NCI-H69 (cell line): ENCODE data around the gene CXCR2.
"Not testable (repeated sequence)": the region's sequence is repeated elsewhere in the genome, so short reads cannot be mapped to it uniquely, and the experiment has no call there.

Experiments used
- DNase-seq: peaks from one replicate; lab custom pipeline; 2025; lab: John Stamatoyannopoulos, UW

The CXCR2 gene

GRCh38 chr2:218125626-218126080, at the start of gene CXCR2:
Gene CXCR2, plus strand, starts transcription at chr2:218126028. Its CDS starts 8,774 bp downstream, at chr2:218134802.
- DNase-seq, result no peak

DNA sequence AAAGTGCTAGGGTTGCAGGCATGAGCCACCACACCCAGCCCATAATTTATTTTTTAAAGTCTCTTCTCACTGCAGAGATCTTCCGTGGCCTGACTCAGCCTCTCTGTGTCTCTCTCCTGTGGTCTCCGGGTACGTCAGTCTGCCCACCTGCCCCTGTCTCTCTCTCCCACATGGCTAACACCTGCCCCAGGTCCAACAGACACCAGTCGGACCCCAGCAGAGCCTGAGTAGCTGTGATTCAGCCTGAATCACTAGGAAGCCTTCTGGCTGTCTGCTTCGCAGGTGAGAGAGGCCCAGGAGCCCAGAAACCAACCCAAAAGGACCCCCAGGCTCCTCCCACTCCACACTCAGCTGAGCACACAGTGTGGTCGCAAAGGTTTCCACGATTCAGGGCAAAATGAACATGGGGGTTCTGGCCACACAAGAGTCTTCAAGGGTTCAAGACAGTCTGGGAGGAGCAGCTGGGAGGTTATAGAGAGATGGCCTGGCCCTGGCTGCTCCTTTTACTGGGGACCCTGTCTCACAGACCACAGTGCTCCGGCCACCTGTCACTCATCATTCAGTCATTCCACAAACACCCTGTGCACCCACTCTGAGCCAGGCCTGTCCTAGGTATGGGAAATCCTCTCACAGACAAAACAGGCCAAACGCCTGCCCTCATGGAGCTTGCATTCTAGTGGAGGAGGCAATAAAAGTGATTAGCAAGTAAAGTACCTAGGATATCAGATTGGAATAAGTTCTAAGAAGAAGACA, 48.2 kb upstream of the CXCR2 start:
- DNase-seq, result no peak

DNA sequence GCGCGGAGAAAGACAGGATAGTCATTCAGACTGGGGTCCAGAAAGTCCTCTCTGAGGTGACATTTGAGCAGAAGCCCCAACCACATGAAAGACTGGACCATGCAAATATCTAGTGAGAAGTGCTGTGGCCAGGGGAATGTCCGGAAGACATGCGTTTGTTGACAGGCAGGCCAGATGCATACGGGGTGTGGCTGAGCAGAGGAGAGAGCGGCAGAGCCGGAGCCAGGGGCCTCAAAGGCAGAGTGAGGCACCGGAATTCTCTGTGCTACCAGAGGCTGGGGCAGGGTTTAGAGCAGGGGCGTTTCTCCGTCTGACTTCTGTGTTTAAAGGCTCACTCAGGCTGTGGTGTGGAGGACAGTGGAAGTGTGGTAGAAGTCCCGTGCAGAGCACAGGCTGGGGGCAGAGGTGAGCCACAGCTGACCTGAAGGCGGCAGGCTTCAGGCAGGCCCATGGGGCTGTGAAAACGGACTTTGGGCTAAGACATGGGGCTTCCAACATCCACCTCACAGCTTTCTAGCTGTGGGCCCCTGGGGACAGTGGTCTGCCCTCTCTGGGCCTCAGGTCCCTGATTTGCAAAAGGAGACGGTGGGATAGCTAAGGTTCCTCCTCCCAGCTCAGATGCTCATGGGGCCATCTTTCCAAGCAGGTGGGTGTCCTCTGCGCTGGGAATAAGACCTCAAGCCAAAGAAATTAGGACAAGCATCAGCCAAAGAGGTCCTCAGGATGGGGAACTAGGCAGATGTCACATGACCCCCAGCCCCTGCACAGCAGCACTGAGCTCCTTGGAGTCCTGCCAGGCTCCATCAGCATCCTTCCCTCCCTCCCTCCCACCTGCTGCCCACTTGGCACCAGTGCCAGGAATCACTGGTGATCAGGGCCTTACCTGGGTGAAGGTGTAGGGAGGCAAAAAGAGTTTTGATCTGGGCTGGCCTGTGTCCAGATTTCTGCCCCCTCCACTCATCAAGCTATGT, 45.6 kb upstream of the CXCR2 start:
- peak; percentile 1 for DNase-seq

GRCh38 chr2:218081063-218081462, 44.8 kb upstream of the CXCR2 start:
- DNase-seq, result no peak

DNA sequence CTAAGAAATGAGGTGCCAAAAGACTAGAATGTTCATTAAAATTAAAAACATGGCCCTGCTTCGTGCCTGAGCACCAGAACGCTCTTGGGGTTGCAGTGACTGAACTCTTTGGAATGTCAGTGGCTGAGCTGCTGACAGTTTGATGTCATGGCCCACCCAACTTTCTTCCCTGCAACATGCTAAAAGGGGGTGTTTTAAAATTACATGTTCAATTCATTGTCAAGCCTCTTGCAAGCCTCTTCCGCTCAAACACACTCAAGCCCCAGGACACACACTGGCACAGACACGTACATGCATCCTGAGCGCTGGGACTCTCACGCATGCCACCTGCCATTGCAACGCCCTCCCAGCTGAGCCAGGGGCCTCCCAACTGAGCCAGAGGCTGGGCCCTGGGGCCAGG, 44.1 kb upstream of the CXCR2 start:
- DNase-seq, result no peak

- DNase-seq, result peak; percentile 1
Observed at GRCh38 chr2:218082586-218083351, 43.1 kb upstream of the CXCR2 start.

DNA sequence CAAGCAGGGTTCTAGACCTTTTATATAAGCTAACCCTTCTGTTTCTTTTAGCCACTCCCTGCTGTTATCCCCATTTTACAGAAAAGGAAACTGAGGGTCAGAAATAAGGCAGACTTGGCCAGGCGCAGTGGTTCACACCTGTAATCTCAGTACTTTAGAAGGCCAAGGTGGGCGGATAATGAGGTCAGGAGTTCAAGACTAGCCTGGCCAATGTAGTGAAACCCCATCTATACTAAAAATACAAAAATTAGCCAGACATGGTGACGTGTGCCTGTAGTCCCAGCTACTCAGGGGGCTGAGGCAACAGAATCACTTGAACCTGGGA, 42.5 kb upstream of the CXCR2 start:
- no peak for DNase-seq

DNA sequence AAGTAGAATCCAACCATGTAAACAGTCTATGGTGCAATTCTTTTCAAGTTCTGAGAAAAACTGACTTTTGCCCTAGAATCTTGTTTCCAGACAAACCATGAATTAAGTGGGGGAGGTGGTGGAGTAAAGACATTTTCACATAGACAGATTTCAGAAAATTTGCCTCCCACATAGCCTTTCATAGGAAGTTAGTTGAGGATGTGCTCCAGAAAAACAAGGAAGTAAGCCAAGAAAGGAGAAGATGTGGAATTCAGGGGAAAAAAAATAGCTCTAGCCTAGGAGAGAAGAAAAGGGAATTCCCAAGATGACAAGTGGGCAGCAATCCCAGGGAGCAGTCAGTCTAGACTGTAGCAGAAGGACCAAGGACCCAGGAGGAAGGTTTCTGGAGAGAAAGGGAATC, 39.4 kb upstream of the CXCR2 start:
- DNase-seq, result no peak

DNA sequence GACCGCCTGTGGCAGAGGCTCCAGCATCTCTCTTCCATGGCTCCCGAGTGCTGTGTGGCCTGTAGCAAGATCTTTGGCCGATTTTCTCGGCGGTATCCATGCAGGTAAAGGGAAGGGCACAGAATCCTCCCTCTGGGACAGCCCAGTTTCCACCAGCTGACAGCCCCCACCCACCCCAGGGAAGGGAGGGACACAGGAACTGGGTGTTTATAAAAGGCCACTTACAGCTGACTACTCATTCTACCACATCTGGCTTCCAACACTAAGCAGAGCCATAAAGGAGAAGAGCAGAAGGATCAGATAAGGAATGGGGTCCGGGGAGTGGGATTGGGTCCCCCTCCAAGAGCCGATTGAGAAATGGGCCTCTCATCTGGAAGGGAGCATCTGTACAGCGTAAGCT, 36.6 kb upstream of the CXCR2 start:
- DNase-seq, result no peak

DNA sequence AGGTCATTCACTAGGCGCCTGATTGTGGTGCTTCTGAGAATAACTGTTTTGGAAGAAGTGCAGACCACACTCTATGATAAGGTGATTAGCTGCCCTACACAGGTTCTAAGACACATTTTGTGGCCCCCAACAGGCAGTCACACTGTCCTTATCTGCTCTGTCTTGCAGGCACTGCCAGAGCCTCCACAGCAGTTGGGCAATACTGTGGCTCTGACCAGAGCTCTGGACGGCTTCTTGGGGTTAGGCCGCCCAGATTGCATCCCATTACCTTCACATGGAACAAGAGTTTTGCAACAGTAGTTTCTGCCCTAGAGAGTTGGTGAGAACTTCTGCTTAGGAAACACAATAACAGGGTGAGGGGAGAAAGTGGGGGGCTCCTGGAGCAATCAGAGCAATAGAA, 34.1 kb upstream of the CXCR2 start:
- no peak for DNase-seq

- no peak for DNase-seq
Observed at GRCh38 chr2:218093879-218094278, 31.9 kb upstream of the CXCR2 start.

DNA sequence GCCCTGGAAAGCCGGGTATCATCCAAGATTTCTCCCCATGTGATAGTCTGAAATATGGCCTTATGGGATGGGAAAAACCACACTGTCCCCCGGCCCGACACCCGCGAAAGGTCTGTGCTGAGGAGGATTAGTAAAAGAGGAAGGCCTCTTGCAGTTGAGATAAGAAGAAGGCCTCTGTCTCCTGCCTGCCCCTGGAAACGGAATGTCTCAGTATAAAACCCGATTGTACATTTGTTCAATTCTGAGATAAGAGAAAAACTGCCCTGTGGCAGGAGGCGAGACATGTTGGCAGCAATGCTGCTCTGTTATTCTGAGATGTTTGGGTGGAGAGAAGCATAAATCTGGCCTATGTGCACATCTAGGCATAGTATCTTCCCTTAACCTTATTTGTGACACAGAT, 30.0 kb upstream of the CXCR2 start:
- DNase-seq, result no peak

- DNase-seq, result no peak
Observed at GRCh38 chr2:218097975-218098374, 27.9 kb upstream of the CXCR2 start.

GRCh38 chr2:218108834-218109233, 17.0 kb upstream of the CXCR2 start:
- DNase-seq, result not testable (repeated sequence)

DNA sequence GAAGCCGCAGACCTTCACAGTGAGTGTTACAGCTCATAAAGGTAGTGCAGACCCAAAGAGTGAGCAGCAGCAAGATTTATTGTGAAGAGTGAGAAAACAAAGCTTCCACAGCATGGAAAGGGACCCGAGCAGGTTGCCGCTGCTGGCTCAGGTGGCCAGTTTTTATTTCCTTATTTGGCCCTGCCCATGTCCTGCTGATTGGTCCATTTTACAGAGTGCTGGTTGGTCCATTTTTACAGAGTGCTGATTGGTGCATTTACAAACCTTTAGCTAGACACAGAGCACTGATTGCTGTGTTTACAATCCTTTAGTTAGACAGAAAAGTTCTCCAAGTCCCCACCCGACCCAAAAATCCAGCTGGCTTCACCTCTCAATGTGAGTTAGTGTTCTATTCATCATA, 4.0 kb upstream of the CXCR2 start:
- not testable (repeated sequence) for DNase-seq

DNA sequence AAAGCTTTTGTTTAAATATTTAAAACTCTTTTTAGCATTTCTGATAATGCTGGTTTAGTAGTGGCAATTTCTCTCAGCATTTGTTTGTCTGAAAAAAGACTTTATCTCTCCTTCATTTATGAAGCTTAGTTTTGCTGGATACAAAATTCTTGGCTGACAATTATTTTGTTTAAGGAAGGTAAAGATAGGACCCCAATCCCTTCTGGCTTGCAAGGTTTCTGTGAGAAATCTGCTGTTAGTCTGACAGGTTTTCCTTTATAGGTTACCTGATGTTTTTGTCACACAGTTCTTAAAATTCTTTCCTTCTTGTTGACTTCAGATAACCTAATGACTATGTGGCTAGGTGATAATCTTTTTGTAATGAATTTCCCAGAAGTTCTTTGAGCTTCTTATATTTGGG, 3.5 kb upstream of the CXCR2 start:
- not testable (repeated sequence) for DNase-seq

GRCh38 chr2:218123986-218124385, 1.8 kb upstream of the CXCR2 start:
- DNase-seq, result no peak

DNA sequence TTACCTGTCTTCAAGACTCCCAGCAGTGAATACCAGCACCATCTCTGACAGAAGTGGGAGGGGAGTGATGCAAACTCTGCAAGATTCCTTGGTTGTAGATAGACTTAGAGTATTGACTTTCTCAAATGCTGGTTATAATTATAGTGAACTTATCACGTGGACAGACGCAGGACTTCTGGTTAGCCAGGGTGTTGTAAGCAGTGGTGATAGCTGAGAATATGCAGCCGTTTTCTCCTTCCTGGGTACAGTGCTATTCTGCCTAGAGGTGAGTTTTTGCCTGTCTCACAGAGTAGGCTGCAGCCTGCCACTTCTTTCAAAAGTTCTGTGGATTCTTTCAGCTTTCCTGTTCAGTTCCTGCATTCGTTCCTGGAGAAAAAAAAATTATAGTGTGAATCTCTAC, 733 bp upstream of the CXCR2 start:
- no peak for DNase-seq

GRCh38 chr2:218127929-218128455, 2.2 kb downstream of the CXCR2 start:
- DNase-seq, result no peak

GRCh38 chr2:218128781-218129457, 3.1 kb downstream of the CXCR2 start:
- DNase-seq, result no peak

- no peak for DNase-seq
Observed at GRCh38 chr2:218129458-218130135, 3.8 kb downstream of the CXCR2 start.
